HEK293 (cell line): ENCODE measurements around the gene MRPL36.
A peak's percentile ranks its signal among the peaks of the same experiment; 100 is the strongest.

Experiments
- GLI2 ChIP-seq: fragments of 450-650 bp; formaldehyde crosslinking; IDR thresholded peaks from 2 replicates; pipeline ENCODE4; 2017; ENCODE audit warnings: missing biosample characterization, missing genetic modification characterization, low read depth, borderline replicate concordance
- ZBTB1 ChIP-seq: fragments of 450-650 bp; formaldehyde crosslinking; IDR thresholded peaks from 2 replicates; pipeline ENCODE4 v1.5.1; 2016; ENCODE audit warnings: missing biosample characterization, missing genetic modification characterization
- ZBTB21 ChIP-seq: fragments of 450-650 bp; formaldehyde crosslinking; IDR thresholded peaks from 2 replicates; pipeline ENCODE4 v1.5.1; 2017; ENCODE audit warnings: missing biosample characterization, missing genetic modification characterization
- ZFP69B ChIP-seq: fragments of 450-650 bp; formaldehyde crosslinking; IDR thresholded peaks from 2 replicates; pipeline ENCODE4 v1.5.1; 2016; ENCODE audit warnings: missing biosample characterization, missing genetic modification characterization
- ZNF169 ChIP-seq: fragments of 450-650 bp; formaldehyde crosslinking; IDR thresholded peaks from 2 replicates; pipeline ENCODE4 v1.5.1; 2016; ENCODE audit warnings: missing biosample characterization, missing genetic modification characterization
- ZNF184 ChIP-seq: fragments of 450-650 bp; IDR thresholded peaks from 2 replicates; pipeline ENCODE4 v1.5.1; 2018; ENCODE audit warnings: missing biosample characterization, mild to moderate bottlenecking, missing genetic modification characterization
- ZNF24 ChIP-seq: fragments of 450-650 bp; formaldehyde crosslinking; IDR thresholded peaks from 2 replicates; pipeline ENCODE4 v1.5.1; 2016; ENCODE audit warnings: missing biosample characterization, missing genetic modification characterization
- ZNF266 ChIP-seq: fragments of 450-650 bp; formaldehyde crosslinking; IDR thresholded peaks from 2 replicates; pipeline ENCODE4 v1.5.1; 2016; ENCODE audit warnings: missing biosample characterization, missing genetic modification characterization, low read depth
- ZNF391 ChIP-seq: fragments of 450-650 bp; formaldehyde crosslinking; IDR thresholded peaks from 2 replicates; pipeline ENCODE4 v1.5.1; 2016; ENCODE audit warnings: low read depth, missing biosample characterization, missing genetic modification characterization, borderline replicate concordance
- ZNF416 ChIP-seq: fragments of 450-650 bp; formaldehyde crosslinking; IDR thresholded peaks from 2 replicates; pipeline ENCODE4 v1.5.1; 2016; ENCODE audit warnings: missing biosample characterization, missing genetic modification characterization
- ZNF426 ChIP-seq: fragments of 450-650 bp; formaldehyde crosslinking; IDR thresholded peaks from 2 replicates; pipeline ENCODE4 v1.5.1; 2017; ENCODE audit warnings: missing biosample characterization, missing genetic modification characterization, mild to moderate bottlenecking, inconsistent platforms, moderate library complexity
- ZNF530 ChIP-seq: fragments of 450-650 bp; formaldehyde crosslinking; IDR thresholded peaks from 2 replicates; pipeline ENCODE4 v1.5.1; 2016; ENCODE audit warnings: low read depth, missing biosample characterization, missing genetic modification characterization
- ZNF561 ChIP-seq: fragments of 450-650 bp; IDR thresholded peaks from 2 replicates; pipeline ENCODE4 v1.5.1; 2018; ENCODE audit warnings: missing biosample characterization, missing genetic modification characterization, borderline replicate concordance
- ZNF624 ChIP-seq: fragments of 450-650 bp; formaldehyde crosslinking; IDR thresholded peaks from 2 replicates; pipeline ENCODE4 v1.5.1; 2017; ENCODE audit warnings: missing biosample characterization, missing genetic modification characterization
- ZNF777 ChIP-seq: fragments of 450-650 bp; formaldehyde crosslinking; IDR thresholded peaks from 2 replicates; pipeline ENCODE4 v1.5.1; 2017; ENCODE audit warnings: missing biosample characterization, missing genetic modification characterization, borderline replicate concordance
- ZNF791 ChIP-seq: fragments of 450-650 bp; formaldehyde crosslinking; IDR thresholded peaks from 2 replicates; pipeline ENCODE4 v1.5.1; 2016; ENCODE audit warnings: missing biosample characterization, missing genetic modification characterization
- ZSCAN16 ChIP-seq: fragments of 450-650 bp; formaldehyde crosslinking; IDR thresholded peaks from 2 replicates; pipeline ENCODE4 v1.5.1; 2016; ENCODE audit warnings: missing biosample characterization, missing genetic modification characterization
- TF ChIP-seq, protein P1 (sequence below): fragments of 450-650 bp; formaldehyde crosslinking; IDR thresholded peaks from 2 replicates; pipeline ENCODE4 v1.5.1; 2017; ENCODE audit warnings: missing biosample characterization, missing genetic modification characterization
- TF ChIP-seq, protein P2 (sequence below): fragments of 450-650 bp; formaldehyde crosslinking; IDR thresholded peaks from 2 replicates; pipeline ENCODE4 v1.5.1; 2016; ENCODE audit warnings: missing biosample characterization, missing genetic modification characterization
- TF ChIP-seq, protein P3 (sequence below): fragments of 450-650 bp; formaldehyde crosslinking; IDR thresholded peaks from 2 replicates; pipeline ENCODE4 v1.5.0; 2017; ENCODE audit warnings: missing biosample characterization, missing genetic modification characterization, borderline replicate concordance
- TF ChIP-seq, protein P4 (sequence below): fragments of 450-650 bp; formaldehyde crosslinking; IDR thresholded peaks from 2 replicates; pipeline ENCODE4 v1.5.1; 2016; ENCODE audit warnings: missing biosample characterization, missing genetic modification characterization
- TF ChIP-seq, protein P5 (sequence below): fragments of 450-650 bp; formaldehyde crosslinking; conservative IDR thresholded peaks from 2 replicates; pipeline ENCODE4 v1.5.1; 2016; ENCODE audit warnings: low read depth, missing biosample characterization, missing genetic modification characterization
- TF ChIP-seq, protein P6 (sequence below): fragments of 450-650 bp; formaldehyde crosslinking; IDR thresholded peaks from 2 replicates; pipeline ENCODE4 v1.5.1; 2016; ENCODE audit warnings: missing biosample characterization, missing genetic modification characterization

Gene MRPL36

DNA sequence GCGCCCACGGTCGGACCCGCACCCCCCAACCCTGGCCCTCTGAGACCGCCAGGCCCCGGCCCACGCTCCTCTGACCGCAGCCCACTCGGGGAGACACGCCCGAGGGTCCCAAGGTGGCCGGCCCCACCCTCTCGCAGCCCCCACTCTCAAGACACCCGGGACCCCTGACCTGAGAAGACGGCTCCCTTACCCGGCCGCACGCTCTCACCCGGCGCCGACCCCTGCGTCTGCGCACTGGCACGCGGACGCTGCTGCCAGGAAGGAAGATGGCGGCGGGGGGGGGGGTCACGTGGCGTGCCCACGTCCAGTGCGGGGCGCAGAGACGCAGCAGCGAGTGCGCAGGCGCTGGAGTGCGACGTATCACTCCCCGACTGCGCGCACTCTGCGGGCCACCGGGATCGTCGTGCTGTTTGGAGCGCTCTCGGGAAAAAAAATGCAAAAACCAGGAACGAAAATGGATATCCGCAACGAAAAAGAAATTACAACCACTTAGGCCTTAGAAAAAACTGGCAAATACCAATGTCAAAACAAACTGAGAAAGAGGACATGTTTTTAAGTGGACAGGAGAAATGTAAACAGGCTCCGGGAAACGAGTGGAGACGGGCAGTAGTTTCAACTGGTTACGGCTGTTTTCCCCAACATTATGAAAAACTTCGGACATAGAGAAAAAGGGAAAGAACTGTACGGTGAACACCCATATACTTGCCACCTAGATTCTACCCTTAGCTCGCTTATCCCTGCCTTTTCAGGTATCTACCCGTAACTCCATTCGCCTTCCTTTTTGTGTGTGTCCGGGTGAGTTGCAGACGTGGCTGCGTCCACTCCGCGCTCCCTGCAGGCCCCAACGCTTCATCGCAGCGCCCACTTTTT, at the start of gene MRPL36 (continued):
- TF ChIP-seq ZNF426 (no peak), ZSCAN16 (tag by site-specific recombination) (no peak), ZNF416 (tag by site-specific recombination) (no peak), ZFP69B (tag by site-specific recombination) (no peak), ZNF24 (tag by site-specific recombination) (peak; percentile 40), ZBTB1 (tag by site-specific recombination) (no peak), ZNF791 (tag by site-specific recombination) (no peak; the same call in 1 of the 2 replicates), ZNF184 (no peak), ZNF777 (tag by site-specific recombination) (no peak), GLI2 (tag by site-specific recombination) (no peak), ZNF561 (tag by site-specific recombination) (no peak; the same call in none of the 2 replicates), ZNF391 (tag by site-specific recombination) (no peak), ZBTB21 (tag by site-specific recombination) (no peak), ZNF266 (tag by site-specific recombination) (no peak), ZNF624 (tag by site-specific recombination) (0 out of 2 replicates have a peak, but pooled peaks have one; percentile 46), ZNF169 (tag by site-specific recombination) (no peak), ZNF530 (tag by site-specific recombination) (no peak)
- TF ChIP-seq, protein P1, sequence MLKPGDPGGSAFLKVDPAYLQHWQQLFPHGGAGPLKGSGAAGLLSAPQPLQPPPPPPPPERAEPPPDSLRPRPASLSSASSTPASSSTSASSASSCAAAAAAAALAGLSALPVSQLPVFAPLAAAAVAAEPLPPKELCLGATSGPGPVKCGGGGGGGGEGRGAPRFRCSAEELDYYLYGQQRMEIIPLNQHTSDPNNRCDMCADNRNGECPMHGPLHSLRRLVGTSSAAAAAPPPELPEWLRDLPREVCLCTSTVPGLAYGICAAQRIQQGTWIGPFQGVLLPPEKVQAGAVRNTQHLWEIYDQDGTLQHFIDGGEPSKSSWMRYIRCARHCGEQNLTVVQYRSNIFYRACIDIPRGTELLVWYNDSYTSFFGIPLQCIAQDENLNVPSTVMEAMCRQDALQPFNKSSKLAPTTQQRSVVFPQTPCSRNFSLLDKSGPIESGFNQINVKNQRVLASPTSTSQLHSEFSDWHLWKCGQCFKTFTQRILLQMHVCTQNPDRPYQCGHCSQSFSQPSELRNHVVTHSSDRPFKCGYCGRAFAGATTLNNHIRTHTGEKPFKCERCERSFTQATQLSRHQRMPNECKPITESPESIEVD, result peak; percentile 24; the same call in 1 of the 2 replicates
- TF ChIP-seq, protein P2, sequence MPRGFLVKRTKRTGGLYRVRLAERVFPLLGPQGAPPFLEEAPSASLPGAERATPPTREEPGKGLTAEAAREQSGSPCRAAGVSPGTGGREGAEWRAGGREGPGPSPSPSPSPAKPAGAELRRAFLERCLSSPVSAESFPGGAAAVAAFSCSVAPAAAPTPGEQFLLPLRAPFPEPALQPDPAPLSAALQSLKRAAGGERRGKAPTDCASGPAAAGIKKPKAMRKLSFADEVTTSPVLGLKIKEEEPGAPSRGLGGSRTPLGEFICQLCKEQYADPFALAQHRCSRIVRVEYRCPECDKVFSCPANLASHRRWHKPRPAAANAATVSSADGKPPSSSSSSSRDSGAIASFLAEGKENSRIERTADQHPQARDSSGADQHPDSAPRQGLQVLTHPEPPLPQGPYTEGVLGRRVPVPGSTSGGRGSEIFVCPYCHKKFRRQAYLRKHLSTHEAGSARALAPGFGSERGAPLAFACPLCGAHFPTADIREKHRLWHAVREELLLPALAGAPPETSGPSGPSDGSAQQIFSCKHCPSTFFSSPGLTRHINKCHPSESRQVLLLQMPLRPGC (tag by site-specific recombination), result no peak
- TF ChIP-seq, protein P3, sequence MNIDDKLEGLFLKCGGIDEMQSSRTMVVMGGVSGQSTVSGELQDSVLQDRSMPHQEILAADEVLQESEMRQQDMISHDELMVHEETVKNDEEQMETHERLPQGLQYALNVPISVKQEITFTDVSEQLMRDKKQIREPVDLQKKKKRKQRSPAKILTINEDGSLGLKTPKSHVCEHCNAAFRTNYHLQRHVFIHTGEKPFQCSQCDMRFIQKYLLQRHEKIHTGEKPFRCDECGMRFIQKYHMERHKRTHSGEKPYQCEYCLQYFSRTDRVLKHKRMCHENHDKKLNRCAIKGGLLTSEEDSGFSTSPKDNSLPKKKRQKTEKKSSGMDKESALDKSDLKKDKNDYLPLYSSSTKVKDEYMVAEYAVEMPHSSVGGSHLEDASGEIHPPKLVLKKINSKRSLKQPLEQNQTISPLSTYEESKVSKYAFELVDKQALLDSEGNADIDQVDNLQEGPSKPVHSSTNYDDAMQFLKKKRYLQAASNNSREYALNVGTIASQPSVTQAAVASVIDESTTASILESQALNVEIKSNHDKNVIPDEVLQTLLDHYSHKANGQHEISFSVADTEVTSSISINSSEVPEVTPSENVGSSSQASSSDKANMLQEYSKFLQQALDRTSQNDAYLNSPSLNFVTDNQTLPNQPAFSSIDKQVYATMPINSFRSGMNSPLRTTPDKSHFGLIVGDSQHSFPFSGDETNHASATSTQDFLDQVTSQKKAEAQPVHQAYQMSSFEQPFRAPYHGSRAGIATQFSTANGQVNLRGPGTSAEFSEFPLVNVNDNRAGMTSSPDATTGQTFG, result no peak
- TF ChIP-seq, protein P4, sequence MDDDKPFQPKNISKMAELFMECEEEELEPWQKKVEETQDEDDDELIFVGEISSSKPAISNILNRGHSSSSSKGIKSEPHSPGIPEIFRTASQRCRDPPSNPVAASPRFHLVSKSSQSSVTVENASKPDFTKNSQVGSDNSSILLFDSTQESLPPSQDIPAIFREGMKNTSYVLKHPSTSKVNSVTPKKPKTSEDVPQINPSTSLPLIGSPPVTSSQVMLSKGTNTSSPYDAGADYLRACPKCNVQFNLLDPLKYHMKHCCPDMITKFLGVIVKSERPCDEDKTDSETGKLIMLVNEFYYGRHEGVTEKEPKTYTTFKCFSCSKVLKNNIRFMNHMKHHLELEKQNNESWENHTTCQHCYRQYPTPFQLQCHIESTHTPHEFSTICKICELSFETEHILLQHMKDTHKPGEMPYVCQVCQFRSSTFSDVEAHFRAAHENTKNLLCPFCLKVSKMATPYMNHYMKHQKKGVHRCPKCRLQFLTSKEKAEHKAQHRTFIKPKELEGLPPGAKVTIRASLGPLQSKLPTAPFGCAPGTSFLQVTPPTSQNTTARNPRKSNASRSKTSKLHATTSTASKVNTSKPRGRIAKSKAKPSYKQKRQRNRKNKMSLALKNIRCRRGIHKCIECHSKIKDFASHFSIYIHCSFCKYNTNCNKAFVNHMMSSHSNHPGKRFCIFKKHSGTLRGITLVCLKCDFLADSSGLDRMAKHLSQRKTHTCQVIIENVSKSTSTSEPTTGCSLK (tag by site-specific recombination), result no peak
- TF ChIP-seq, protein P5, sequence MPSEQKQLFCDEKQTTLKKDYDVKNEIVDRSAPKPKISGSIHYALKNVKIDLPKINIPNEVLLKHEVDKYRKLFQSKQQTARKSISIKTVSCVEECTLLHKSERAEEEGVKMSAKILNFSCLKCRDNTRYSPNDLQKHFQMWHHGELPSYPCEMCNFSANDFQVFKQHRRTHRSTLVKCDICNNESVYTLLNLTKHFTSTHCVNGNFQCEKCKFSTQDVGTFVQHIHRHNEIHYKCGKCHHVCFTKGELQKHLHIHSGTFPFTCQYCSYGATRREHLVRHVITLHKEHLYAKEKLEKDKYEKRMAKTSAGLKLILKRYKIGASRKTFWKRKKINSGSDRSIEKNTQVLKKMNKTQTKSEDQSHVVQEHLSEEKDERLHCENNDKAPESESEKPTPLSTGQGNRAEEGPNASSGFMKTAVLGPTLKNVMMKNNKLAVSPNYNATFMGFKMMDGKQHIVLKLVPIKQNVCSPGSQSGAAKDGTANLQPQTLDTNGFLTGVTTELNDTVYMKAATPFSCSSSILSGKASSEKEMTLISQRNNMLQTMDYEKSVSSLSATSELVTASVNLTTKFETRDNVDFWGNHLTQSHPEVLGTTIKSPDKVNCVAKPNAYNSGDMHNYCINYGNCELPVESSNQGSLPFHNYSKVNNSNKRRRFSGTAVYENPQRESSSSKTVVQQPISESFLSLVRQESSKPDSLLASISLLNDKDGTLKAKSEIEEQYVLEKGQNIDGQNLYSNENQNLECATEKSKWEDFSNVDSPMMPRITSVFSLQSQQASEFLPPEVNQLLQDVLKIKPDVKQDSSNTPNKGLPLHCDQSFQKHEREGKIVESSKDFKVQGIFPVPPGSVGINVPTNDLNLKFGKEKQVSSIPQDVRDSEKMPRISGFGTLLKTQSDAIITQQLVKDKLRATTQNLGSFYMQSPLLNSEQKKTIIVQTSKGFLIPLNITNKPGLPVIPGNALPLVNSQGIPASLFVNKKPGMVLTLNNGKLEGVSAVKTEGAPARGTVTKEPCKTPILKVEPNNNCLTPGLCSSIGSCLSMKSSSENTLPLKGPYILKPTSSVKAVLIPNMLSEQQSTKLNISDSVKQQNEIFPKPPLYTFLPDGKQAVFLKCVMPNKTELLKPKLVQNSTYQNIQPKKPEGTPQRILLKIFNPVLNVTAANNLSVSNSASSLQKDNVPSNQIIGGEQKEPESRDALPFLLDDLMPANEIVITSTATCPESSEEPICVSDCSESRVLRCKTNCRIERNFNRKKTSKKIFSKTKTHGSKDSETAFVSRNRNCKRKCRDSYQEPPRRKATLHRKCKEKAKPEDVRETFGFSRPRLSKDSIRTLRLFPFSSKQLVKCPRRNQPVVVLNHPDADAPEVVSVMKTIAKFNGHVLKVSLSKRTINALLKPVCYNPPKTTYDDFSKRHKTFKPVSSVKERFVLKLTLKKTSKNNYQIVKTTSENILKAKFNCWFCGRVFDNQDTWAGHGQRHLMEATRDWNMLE (tag by site-specific recombination), result peak; percentile 47; the same call in 1 of the 2 replicates
- TF ChIP-seq, protein P6, sequence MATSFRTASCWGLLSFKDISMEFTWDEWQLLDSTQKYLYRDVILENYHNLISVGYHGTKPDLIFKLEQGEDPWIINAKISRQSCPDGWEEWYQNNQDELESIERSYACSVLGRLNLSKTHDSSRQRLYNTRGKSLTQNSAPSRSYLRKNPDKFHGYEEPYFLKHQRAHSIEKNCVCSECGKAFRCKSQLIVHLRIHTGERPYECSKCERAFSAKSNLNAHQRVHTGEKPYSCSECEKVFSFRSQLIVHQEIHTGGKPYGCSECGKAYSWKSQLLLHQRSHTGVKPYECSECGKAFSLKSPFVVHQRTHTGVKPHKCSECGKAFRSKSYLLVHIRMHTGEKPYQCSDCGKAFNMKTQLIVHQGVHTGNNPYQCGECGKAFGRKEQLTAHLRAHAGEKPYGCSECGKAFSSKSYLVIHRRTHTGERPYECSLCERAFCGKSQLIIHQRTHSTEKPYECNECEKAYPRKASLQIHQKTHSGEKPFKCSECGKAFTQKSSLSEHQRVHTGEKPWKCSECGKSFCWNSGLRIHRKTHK (tag by site-specific recombination), result no peak
